ENCODE data around the gene ZNF800.

The ZNF800 gene

DNA sequence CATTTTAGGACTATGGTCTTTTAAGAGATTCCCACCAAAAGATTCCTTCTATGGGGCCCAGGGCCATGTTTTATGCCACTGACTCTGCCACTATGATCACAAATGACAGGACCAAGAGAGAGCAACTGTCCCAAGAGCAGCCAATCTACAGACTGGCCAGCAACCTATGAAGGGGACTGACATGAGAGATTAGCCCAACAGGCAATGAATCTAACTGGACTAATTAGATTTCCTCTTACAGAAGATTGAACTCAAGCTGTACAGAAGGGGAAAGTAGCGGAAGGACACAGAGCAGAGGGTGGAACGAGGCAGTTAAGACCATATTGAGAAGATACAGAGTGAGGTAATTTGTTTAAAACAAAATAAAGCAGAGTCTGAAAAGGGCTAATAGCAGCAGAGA is 25.8 kb downstream of the ZNF800 start:
- POLR2A ChIA-PET: no interaction called here
- DNase-seq (ENCODE audit: extremely low spot score): no peak
- TF ChIP-seq LEF1 (IDR thresholded peaks at IDR 0.05; ENCODE audit: borderline replicate concordance): no peak
- no peak for TF ChIP-seq SP1 (IDR thresholded peaks at IDR 0.05)
- TF ChIP-seq ZNF384 (IDR thresholded peaks at IDR 0.05): no peak
- TF ChIP-seq TARDBP (IDR thresholded peaks at IDR 0.05): no peak
- TF ChIP-seq PKNOX1 (IDR thresholded peaks at IDR 0.05): no peak
- TF ChIP-seq L3MBTL2 (conservative IDR thresholded peaks at IDR 0.05): no peak
- TF ChIP-seq ARNT (IDR thresholded peaks at IDR 0.05): no peak
- TF ChIP-seq CTBP1 (IDR thresholded peaks at IDR 0.05; ENCODE audit: borderline replicate concordance): no peak
- no peak for TF ChIP-seq FOXA1 (IDR thresholded peaks at IDR 0.05)
- TF ChIP-seq NFRKB (IDR thresholded peaks at IDR 0.05): no peak
- no peak for TF ChIP-seq FOXK2 (IDR thresholded peaks at IDR 0.05)
- no peak for TF ChIP-seq HDGF (IDR thresholded peaks at IDR 0.05; ENCODE audit: borderline replicate concordance)
- TF ChIP-seq FOXM1 (IDR thresholded peaks at IDR 0.05; ENCODE audit: borderline replicate concordance): no peak
- TF ChIP-seq BHLHE40 (IDR thresholded peaks at IDR 0.05; ENCODE audit: borderline replicate concordance): no peak
- no peak for TF ChIP-seq ELF4 (IDR thresholded peaks at IDR 0.05)
- no peak for TF ChIP-seq SUZ12 (IDR thresholded peaks at IDR 0.05)
- CTCF ChIA-PET: no interaction called here

DNA sequence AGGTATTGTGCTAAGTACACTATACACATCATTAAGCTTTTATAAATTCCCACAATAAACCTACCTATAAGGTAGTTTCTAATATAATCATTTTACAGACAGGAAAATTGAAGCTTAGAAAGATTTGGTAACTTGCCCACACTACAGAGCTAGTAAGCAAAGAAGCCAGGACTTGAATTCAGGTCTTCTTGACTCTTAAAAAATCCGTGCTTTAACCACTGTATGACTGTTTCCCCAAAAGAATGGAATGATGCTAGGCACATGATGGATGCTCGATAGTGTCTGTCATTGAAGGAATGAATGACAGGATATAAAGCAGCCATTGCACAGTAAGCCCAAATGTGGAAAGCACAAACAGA is 26.6 kb downstream of the ZNF800 start:
- POLR2A ChIA-PET: interaction anchor here (1.6 kb wide), 1 partner anchor 27 kb away, joined by 5 read pairs; the partner anchor contains the start of gene ZNF800

GRCh38 chr7:127365164-127365956 is 27.1 kb downstream of the ZNF800 start:
- ChIA-PET POLR2A (interaction anchor here (1.6 kb wide), 1 partner anchor 27 kb away, joined by 5 read pairs; the partner anchor contains the start of gene ZNF800), CTCF (interaction anchor here (0.5 kb wide), 1 partner anchor 34 kb away, joined by 3 read pairs; no protein-coding TSS in a partner anchor)
- TF ChIP-seq FOXA1 (IDR thresholded peaks at IDR 0.05) (no peak), SP1 (IDR thresholded peaks at IDR 0.05) (no peak), SUZ12 (IDR thresholded peaks at IDR 0.05) (no peak), ARNT (IDR thresholded peaks at IDR 0.05) (no peak), FOXK2 (IDR thresholded peaks at IDR 0.05) (no peak), PKNOX1 (IDR thresholded peaks at IDR 0.05) (no peak), NFRKB (IDR thresholded peaks at IDR 0.05) (no peak)
- no peak for DNase-seq (ENCODE audit: extremely low spot score)

More for the DNA sequence above, 26.6 kb downstream of the ZNF800 start:
- no peak for DNase-seq (ENCODE audit: extremely low spot score)
- CTCF ChIA-PET: no interaction called here
- TF ChIP-seq CTBP1 (IDR thresholded peaks at IDR 0.05; ENCODE audit: borderline replicate concordance) (no peak), FOXM1 (IDR thresholded peaks at IDR 0.05; ENCODE audit: borderline replicate concordance) (no peak), TARDBP (IDR thresholded peaks at IDR 0.05) (no peak), SP1 (IDR thresholded peaks at IDR 0.05) (no peak), BHLHE40 (IDR thresholded peaks at IDR 0.05; ENCODE audit: borderline replicate concordance) (no peak), HDGF (IDR thresholded peaks at IDR 0.05; ENCODE audit: borderline replicate concordance) (no peak), FOXA1 (IDR thresholded peaks at IDR 0.05) (no peak), ELF4 (IDR thresholded peaks at IDR 0.05) (no peak), PKNOX1 (IDR thresholded peaks at IDR 0.05) (no peak), ARNT (IDR thresholded peaks at IDR 0.05) (no peak), LEF1 (IDR thresholded peaks at IDR 0.05; ENCODE audit: borderline replicate concordance) (no peak), ZNF384 (IDR thresholded peaks at IDR 0.05) (no peak), L3MBTL2 (conservative IDR thresholded peaks at IDR 0.05) (no peak), SUZ12 (IDR thresholded peaks at IDR 0.05) (no peak), FOXK2 (IDR thresholded peaks at IDR 0.05) (no peak)

- DNase-seq (ENCODE audit: extremely low spot score): no peak
- no peak for TF ChIP-seq FOXK2 (IDR thresholded peaks at IDR 0.05)
- no peak for TF ChIP-seq TARDBP (IDR thresholded peaks at IDR 0.05)
- ChIA-PET CTCF (no interaction called here), POLR2A (no interaction called here)
Measured at GRCh38 chr7:127362364-127363027, 30.0 kb downstream of the ZNF800 start.

DNA sequence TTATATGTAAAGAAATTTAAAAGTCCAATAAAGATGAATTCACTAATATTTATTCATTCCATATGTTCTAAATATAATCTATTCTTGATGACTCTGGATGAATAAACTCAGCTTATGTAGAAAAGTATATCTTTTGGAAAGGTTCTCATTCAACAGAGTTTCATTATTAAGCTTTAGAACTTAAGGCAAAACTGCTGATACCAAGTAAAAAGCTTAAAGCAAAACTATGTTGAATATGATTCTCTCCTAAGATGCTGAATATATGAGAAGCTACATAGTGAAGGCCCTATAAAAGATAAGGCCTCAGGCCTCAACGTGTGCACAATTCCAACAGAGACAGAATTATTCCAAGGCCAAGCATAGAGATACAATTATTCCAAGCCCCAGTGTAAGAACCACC is 30.8 kb downstream of the ZNF800 start:
- TF ChIP-seq FOXA1 (IDR thresholded peaks at IDR 0.05): no peak
- no peak for TF ChIP-seq BHLHE40 (IDR thresholded peaks at IDR 0.05; ENCODE audit: borderline replicate concordance)
- TF ChIP-seq FOXM1 (IDR thresholded peaks at IDR 0.05; ENCODE audit: borderline replicate concordance): no peak
- no peak for TF ChIP-seq ELF4 (IDR thresholded peaks at IDR 0.05)
- no peak for TF ChIP-seq SP1 (IDR thresholded peaks at IDR 0.05)
- TF ChIP-seq CTBP1 (IDR thresholded peaks at IDR 0.05; ENCODE audit: borderline replicate concordance): no peak
- TF ChIP-seq ARNT (IDR thresholded peaks at IDR 0.05): no peak
- TF ChIP-seq L3MBTL2 (conservative IDR thresholded peaks at IDR 0.05): no peak
- TF ChIP-seq TARDBP (IDR thresholded peaks at IDR 0.05): no peak
- TF ChIP-seq HDGF (IDR thresholded peaks at IDR 0.05; ENCODE audit: borderline replicate concordance): no peak
- no peak for TF ChIP-seq PKNOX1 (IDR thresholded peaks at IDR 0.05)
- CTCF ChIA-PET: no interaction called here

More for the DNA sequence above, 30.8 kb downstream of the ZNF800 start:
- POLR2A ChIA-PET: no interaction called here
- no peak for DNase-seq (ENCODE audit: extremely low spot score)
